Muscle of leg (tissue), 11 donors: ENCODE results near the gene SLC13A5. TPM values are rescaled to one million over a fixed set of nuclear protein-coding genes. Genes with fewer than 3 reads are reported as not detected.

Source experiments
- DNase-seq: peaks from one replicate; pipeline ENCODE4 v3.0.0; 2013
- H3K27ac ChIP-seq: one replicate; pipeline ENCODE4 v1.5.1; 2013; ENCODE audit warnings: mild to moderate bottlenecking, low read length, control low read depth
- H3K27me3 ChIP-seq: one replicate; pipeline ENCODE4 v1.6.1; 2013; ENCODE audit warnings: low read length; ENCODE audit not compliant: control insufficient read depth, insufficient read depth
- H3K36me3 ChIP-seq: one replicate; pipeline ENCODE4 v1.6.1; 2013; ENCODE audit warnings: low read length; ENCODE audit not compliant: control insufficient read depth, insufficient read depth
- H3K4me1 ChIP-seq: one replicate; pipeline ENCODE4 v1.6.1; 2013; ENCODE audit warnings: low read length; ENCODE audit not compliant: control insufficient read depth, insufficient read depth
- H3K4me3 ChIP-seq: one replicate; pipeline ENCODE4 v1.5.1; 2013; ENCODE audit warnings: low read length, control low read depth
- H3K9me3 ChIP-seq: replicated peaks from 2 replicates; pipeline ENCODE4 v1.6.1; 2013; ENCODE audit warnings: low read depth, low read length; ENCODE audit not compliant: control insufficient read depth
- WGBS: methylation state at CpG from one replicate; pipeline ENCODE4 v1.1.5; 2013; ENCODE audit warnings: missing lambda C conversion rate; ENCODE audit not compliant: insufficient coverage; 5-methylcytosine and 5-hydroxymethylcytosine counted together
- polyA plus RNA-seq, 8 donors: library from polyadenylated mRNA; unstranded; fragments of 120-200 nt; gene quantifications; one replicate each; pipeline versions ENCODE4 v1.2.1 to v1.2.3, GENCODE V29; 2013; ENCODE audit warnings: inconsistent platforms in 1 of 8, low replicate concordance in 1 of 8; ENCODE audit not compliant: insufficient read length in 8 of 8, insufficient read depth in 1 of 8
- total RNA-seq: library from RNA; stranded (reverse); fragments of 120-200 nt; gene quantifications from one replicate; pipeline ENCODE4 v1.2.4, GENCODE V29; 2013

SLC13A5 gene
- total and polyA plus RNA-seq, 9 donors: 0.04 to 0.64 (median 0.13) TPM

DNA sequence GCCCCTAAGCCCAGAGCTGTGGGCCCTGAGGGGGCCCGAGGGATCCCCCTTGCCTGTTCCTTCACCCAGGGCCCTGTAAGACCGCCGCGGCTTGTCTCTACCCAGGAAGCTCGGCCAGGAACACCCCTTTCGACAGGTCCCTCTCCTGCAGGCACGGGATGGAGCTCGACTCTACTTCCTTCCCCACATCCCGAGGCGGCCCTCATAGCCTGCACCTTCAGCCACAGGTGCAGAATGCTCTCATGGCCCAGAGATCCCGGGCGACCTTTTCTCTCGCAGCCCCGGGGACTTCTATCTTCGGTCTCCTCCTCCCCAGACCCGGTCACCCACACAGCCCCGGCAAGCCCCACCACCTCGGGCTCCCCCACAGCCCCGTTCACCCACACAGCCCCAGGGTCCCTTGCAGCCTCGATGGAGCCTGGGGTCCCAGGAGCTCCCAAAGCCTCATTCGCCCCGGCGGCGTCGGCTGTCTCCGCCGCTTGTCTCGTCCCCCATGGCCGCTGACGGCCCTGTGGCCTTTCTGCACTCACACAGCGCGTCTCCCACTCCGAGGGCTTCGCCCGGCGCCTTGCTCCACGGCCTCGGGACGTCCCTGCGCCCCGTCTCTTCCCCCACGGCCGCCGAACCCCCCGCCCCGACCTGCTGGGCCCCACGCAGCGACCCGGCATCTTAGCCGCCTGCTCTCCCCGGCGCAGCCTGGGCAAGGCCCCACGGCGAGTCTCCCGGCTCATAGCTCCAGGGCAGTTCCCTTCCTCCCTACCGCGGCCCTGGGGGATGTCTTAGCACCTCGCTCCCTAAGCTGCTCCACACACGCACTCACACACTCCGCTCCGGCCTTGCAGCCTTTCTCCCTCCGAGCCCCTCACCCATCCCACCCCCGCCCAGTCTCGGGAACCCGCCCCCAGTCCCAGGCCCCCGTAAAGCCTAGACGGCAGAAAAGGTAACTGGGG, 73.3 kb downstream of the SLC13A5 start:
- Histone ChIP-seq H3K27ac (peak overlapping the region; percentile 71), H3K36me3 (peaks cover 9% of the 10 kb centered on the region), H3K9me3 (no peaks in the 10 kb centered on the region), H3K4me3 (peak overlapping the region; percentile 64), H3K4me1 (peaks cover 19% of the 10 kb centered on the region), H3K27me3 (no peaks in the 10 kb centered on the region)
- no peak for DNase-seq
- 0% methylated on average over 62 of the region's 67 CpGs for WGBS

DNA sequence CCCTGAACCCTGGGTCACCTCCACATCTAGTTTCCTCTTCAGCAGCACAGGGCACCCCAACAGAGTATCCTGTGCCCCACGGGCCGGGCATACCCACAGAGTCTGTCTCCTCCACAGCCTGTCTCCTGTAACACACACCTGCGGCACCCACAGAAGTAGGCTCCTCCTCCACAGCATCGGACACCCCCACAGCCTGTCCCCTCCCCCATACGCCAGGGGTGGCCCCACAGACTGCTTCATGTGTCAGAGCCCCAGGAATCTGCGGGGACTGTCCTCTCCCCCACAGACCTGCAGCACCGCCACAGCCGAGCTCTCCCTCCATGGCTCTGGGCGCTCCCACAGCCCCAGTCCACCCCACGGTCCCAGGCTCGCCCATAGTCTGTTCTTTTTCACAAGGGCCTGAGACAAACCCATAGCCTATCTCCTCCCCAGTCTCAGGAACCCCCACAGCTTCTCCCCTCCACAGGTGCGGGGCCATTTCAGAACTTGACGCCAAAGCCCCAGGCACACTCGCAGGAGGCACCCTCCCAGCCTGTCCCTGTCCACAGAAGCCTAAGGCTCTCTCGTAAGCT, 74.1 kb downstream of the SLC13A5 start:
- DNase-seq: no peak
- Histone ChIP-seq H3K4me3 (peak overlapping the region; percentile 64), H3K9me3 (no peaks in the 10 kb centered on the region), H3K4me1 (peaks cover 19% of the 10 kb centered on the region), H3K27ac (no peak overlapping the region), H3K36me3 (peaks cover 9% of the 10 kb centered on the region), H3K27me3 (no peaks in the 10 kb centered on the region)
- WGBS: 40% methylated on average over 14 of the region's 15 CpGs

DNA sequence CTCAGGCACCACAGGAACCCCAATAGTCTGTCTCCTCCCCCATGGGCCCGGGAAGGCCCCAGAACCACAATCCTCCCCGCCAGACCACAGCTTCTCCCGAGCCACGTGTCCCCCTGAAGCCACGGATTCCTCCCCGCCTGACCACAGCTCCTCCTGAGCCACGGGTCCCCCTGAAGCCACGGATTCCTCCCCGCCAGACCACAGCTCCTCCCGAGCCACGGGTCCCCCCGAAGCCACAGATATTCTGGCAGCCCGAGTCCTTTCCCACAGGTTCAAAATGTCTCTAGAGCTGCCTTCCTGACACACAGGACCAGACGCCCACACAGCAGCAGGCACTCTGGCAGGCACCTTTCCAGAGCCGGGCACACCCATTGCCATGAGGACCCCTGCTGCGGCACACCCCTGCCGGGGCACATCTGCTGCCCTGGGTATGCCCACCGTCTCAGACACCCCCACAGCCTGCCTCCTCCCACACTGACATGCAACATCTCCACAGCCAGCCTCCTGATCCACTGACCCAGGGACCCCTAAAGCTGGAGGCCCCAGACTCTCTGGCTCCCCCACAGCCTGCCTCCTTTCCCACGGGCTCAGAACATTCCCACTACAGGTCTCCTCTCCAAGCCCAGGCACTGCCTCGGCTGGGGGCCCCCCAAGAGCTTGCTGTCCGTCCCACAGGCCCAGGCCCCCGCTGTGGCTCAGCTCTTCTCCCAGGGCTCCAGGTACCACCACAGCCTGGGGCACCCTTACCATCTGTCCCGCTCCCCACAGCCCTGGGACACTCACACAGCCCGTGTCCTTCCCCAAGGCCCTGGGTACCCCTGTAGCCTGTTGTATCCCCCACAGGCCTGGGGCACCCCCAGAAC, 74.9 kb downstream of the SLC13A5 start:
- DNase-seq: no peak
- WGBS: 78% methylated on average over 24 of the region's 24 CpGs

GRCh38 chr17:6637458-6637840, 75.7 kb downstream of the SLC13A5 start:
- Histone ChIP-seq H3K9me3 (no peaks in the 10 kb centered on the region), H3K4me1 (peaks cover 19% of the 10 kb centered on the region), H3K27me3 (no peaks in the 10 kb centered on the region), H3K27ac (no peak overlapping the region), H3K36me3 (peaks cover 14% of the 10 kb centered on the region), H3K4me3 (no peak overlapping the region)
- WGBS: 91% methylated on average over 6 of the region's 6 CpGs
- no peak for DNase-seq

More for the DNA sequence above, 74.9 kb downstream of the SLC13A5 start:
- H3K4me3 ChIP-seq: no peak overlapping the region
- peaks cover 9% of the 10 kb centered on the region for H3K36me3 ChIP-seq
- H3K4me1 ChIP-seq: peaks cover 19% of the 10 kb centered on the region
- H3K27me3 ChIP-seq: no peaks in the 10 kb centered on the region
- H3K27ac ChIP-seq: no peak overlapping the region
- no peaks in the 10 kb centered on the region for H3K9me3 ChIP-seq

- no peak for DNase-seq
- H3K27ac ChIP-seq: no peak overlapping the region
- no peak overlapping the region for H3K4me3 ChIP-seq
- H3K9me3 ChIP-seq: no peaks in the 10 kb centered on the region
- WGBS: 85% methylated on average over 17 of the region's 17 CpGs
- H3K4me1 ChIP-seq: peaks cover 19% of the 10 kb centered on the region
- no peaks in the 10 kb centered on the region for H3K27me3 ChIP-seq
- peaks cover 18% of the 10 kb centered on the region for H3K36me3 ChIP-seq
These were observed 76.3 kb downstream of the SLC13A5 start for GRCh38 chr17:6636616-6637457.

GRCh38 chr17:6636105-6636504, 77.1 kb downstream of the SLC13A5 start:
- WGBS: 65% methylated on average over 2 of the region's 2 CpGs
- H3K36me3 ChIP-seq: peaks cover 23% of the 10 kb centered on the region

More at GRCh38 chr17:6636105-6636504, 77.1 kb downstream of the SLC13A5 start:
- Histone ChIP-seq H3K9me3 (no peaks in the 10 kb centered on the region), H3K27ac (no peak overlapping the region), H3K27me3 (no peaks in the 10 kb centered on the region), H3K4me1 (peaks cover 13% of the 10 kb centered on the region), H3K4me3 (no peak overlapping the region)
- no peak for DNase-seq

Other genes with a start within 250 kb of the SLC13A5 start
- 2.1 TPM for gene PITPNM3, start 156.8 kb downstream of the SLC13A5 start, total RNA-seq
- 1 to 10 TPM; 3.4 to 6.2 (median 4.4) TPM for gene PITPNM3, start 156.8 kb downstream of the SLC13A5 start, polyA plus RNA-seq
- gene KIAA0753, start 72.7 kb downstream of the SLC13A5 start, total RNA-seq: 10.6 TPM
- 10 to 100 TPM in 7 of 8 donors, 1 to 10 TPM in 1; 9.7 to 18.1 (median 13.0) TPM for gene KIAA0753, start 72.7 kb downstream of the SLC13A5 start, polyA plus RNA-seq
- 72.0 TPM for gene TXNDC17, start 72.3 kb downstream of the SLC13A5 start, total RNA-seq
- gene TXNDC17, start 72.3 kb downstream of the SLC13A5 start, polyA plus RNA-seq: 10 to 100 TPM; 51.7 to 70.4 (median 65.6) TPM
- 13.6 TPM for gene MED31, start 61.8 kb downstream of the SLC13A5 start, total RNA-seq
- 10 to 100 TPM; 13.8 to 20.2 (median 15.7) TPM for gene MED31, start 61.8 kb downstream of the SLC13A5 start, polyA plus RNA-seq
- 0.98 TPM for gene C17orf100, start 61.6 kb downstream of the SLC13A5 start, total RNA-seq
- gene C17orf100, start 61.6 kb downstream of the SLC13A5 start, polyA plus RNA-seq: 1 to 10 TPM; 2.9 to 4.1 (median 3.7) TPM
- gene XAF1, start 42.7 kb upstream of the SLC13A5 start, total RNA-seq: 8.3 TPM
- gene XAF1, start 42.7 kb upstream of the SLC13A5 start, polyA plus RNA-seq: 10 to 100 TPM in 2 of 8 donors, 1 to 10 TPM in 6; 4.5 to 15.9 (median 8.1) TPM
- gene FBXO39, start 62.8 kb upstream of the SLC13A5 start, total RNA-seq: 0.18 TPM
- gene FBXO39, start 62.8 kb upstream of the SLC13A5 start, polyA plus RNA-seq: under 1 TPM in 3 of 8 donors, not detected in 5; 0.14 to 0.41 (median 0.22) TPM
- gene TEKT1, start 118.4 kb upstream of the SLC13A5 start, total RNA-seq: not detected
- under 1 TPM in 4 of 8 donors, not detected in 4; 0.07 to 0.43 (median 0.18) TPM for gene TEKT1, start 118.4 kb upstream of the SLC13A5 start, polyA plus RNA-seq